ENCODE results near the gene SRPX.

SRPX gene

DNA sequence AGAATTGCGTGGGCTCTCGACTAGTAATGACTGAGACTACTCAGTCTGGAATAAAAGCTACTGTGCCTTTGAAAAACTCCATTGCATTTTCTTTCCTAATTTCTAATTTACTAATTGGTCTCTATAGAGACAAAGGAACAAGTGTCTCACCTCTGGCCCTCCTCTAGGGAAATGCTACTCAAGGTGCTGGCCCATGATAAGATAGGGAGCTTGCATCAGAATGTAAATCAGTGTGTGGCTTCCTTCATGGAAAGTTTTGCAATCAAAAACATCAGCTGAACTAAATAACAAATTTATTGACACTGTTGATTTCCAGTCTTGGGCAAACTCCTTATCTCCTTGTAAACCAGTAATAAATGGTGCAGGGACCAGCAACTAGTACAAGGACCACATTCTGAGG lies 81.8 kb downstream of the SRPX start:
- DNase-seq (ENCODE audit: low read depth in 2 of 2), result no peak

DNA sequence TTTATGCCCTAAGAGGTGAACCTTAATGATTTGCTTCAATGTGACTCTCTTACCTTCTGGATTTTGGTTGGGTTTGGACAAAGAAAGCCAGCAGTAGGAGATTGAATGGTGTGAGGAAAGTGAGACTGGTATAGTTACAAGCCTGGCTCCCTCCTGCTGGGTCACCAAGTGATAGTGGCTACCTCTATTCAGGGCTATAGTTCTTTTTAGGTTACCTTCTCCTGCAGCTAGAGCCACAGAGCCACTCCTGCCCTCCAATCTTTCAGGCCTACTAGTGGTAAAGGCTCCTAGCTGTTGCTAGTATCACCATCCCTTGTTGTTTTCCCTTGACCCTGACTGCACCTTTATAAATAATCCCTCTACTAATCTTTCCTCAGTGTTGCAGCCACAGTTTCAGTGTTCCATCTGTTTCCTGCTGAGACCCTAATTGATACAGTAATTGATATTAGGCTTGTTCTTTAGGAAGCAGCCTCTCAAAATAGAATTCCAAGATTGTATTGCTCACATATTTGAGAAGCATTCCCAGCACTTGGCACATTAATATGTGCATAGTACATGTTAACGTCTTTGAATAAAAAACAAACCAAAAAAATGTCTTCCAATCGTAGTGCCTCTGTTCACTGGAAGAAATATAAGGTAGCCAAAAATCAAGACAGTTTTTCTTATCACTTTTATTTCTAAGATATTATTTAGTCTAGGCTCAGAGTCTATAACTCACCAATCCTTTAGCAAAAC lies 82.3 kb downstream of the SRPX start:
- DNase-seq (ENCODE audit: low read depth in 2 of 2), result no peak

DNA sequence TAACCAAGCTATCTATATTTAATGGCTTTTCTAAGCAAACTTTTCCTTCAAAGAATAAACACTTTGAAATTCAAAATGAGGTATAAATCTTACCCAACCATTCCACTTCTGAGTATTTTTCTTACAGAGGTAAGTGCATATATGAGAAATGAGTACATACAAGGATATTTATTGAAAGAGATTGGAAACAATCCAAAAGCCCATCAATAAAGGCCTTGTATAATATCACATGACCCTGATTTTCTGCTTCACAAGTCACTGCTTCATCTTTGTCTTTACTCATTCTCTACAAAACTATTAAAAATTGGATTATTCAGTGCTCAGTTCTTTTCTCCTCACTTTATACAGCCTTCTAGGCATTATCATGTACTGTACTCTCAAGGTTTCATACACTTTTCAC lies 91.3 kb downstream of the SRPX start:
- DNase-seq (ENCODE audit: low read depth in 2 of 2), result no peak

DNA sequence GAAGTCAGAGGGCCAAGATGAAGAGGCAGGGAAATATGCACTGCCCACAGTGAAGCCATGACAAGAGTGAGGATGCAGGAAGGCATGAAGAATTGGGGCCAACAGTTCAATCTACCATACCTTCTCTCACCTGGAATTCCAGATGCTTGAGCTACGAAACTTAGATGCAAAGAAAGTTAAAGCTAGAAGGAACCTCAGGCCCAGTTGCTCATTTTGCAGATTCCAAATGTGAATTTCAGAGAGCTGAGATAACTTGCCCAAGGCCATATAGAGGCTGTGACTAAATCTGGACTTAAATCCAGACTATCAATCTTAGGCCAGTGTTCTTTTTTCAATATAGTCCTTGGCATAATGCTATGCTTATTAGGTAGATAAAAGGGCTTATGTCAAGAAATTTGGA lies 92.7 kb downstream of the SRPX start:
- DNase-seq (ENCODE audit: low read depth in 2 of 2), result no peak

DNA sequence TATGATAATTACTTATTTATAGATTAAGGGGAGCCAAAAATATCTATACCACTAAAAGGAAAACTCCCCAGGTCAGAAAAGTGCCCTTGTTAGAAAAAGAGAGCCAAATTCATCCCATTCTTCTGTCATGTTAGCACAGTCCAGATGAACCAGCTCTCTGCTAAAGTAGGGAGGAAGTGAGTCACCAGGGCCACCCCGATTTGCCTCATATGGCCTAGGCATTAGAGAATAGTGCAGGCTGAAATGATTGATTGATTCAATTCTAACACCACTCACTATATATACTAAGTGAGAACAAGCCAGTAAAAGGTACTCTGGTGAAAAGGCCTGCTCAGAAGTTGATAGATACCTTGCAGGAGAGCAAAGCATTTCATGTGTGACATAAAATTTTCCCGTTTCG lies 94.5 kb downstream of the SRPX start:
- no peak for DNase-seq (ENCODE audit: low read depth in 2 of 2)

DNA sequence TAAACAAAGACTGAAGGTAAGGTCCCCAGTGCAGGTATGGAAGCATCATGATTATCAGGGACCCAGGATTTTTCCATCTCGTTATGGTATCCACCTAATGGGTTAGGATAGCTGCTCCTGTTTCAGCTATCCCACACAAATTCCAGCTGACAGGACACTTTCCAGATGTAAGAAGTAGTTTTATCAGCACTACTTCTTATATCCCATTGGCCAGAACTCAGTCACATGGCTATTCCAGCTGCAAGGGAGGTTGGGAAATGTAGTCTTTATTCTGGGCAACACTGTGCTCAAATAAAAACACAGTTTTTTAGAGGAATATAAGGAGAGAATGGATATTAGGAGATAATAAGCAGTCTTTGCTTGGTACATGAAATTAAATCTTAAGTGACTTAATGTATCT lies 96.7 kb downstream of the SRPX start:
- DNase-seq (ENCODE audit: low read depth in 2 of 2), result no peak

DNA sequence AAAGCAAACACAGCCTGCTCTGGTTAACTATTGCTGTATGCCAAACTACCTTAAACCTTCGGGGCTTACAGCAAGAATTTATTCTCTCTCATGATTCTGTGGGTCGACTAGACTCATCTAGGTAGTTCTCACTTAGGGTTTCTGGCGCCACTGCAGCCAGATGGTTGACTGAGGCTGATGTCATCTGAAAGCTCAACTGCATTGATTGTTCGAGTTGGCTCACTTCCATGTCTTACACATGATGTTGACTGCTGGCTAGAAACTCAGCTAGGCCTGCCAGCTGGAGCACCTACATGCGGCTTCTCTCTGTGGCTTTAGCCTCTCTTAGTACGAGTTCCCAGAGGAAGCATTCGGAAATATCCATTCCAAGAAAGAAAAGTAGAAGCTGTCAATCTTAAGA lies 103.2 kb downstream of the SRPX start:
- no peak for DNase-seq (ENCODE audit: low read depth in 2 of 2)

DNA sequence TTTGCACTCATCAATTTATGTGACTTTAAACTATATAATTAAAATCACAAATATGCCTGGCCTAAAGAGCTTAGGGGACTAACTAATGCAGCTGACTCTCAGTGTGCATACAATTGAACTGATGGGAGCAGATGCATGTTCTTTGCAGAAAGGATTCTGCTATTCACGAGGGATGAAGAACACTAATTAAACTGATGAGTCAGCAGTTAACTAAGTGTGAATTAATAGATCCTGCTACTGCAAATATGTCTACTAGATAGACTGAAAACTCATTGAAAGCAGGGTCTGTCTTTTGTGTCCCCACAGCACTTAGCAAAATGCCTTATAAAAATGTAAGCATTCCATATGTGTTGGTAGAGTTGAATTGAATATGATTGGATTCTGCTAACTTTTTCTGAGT lies 104.0 kb downstream of the SRPX start:
- no peak for DNase-seq (ENCODE audit: low read depth in 2 of 2)

DNA sequence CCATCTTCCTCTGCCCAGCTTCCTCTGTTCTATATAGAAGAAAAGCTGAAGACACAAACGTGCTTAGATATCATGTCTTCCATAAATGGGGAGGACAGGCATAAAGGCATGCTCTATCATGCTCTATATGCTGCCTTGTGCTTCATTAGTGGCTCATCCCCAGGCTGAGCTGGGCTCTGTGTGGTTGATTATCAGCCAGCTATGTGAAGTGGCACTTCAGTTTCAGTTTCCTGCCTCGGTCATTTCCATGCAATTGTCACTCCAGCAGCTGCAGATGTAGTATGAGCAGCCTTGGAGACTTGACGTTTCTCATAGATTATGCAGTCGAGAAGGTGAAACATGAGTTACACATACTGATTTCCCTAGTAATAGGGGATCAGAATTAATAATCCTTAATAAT lies 108.1 kb downstream of the SRPX start:
- no peak for DNase-seq (ENCODE audit: low read depth in 2 of 2)

DNA sequence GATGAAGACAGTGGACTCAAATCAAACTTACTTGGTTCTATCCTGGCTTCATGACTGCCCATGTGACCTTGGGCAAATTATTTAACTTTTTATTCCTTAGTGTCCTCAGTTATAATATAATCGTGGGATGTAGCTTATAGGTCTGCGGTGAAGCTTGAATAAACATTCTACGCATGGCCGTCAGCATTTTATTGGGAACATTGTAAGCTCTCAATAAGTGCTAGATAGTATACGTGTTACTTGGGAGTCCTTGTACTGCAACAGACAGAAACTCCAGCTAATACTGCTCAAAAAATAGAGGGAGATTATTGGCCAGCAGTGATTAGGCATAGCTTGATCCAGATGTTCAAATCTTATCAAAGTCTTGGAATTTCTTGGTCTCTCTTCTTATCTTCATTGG lies 109.5 kb downstream of the SRPX start:
- no peak for DNase-seq (ENCODE audit: low read depth in 2 of 2)

DNA sequence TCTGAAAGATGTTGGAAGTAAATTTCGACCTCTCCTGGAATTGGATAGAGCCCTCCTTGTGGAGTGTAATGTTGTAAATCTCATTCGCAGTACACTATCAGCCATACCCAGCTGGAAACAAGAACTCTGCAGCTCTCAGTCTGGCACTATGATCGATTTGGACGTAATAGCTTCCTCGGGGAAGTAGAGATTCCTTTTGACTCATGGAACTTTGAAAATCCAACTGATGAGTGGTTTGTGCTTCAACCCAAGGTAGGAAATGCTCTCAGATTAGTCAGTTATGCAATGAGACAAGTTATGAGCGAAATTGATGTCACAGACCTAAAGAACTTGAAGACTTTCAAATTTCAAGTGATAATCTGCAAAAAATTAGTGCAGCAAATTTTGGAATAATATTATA lies 110.4 kb downstream of the SRPX start:
- DNase-seq (ENCODE audit: low read depth in 2 of 2), result no peak

DNA sequence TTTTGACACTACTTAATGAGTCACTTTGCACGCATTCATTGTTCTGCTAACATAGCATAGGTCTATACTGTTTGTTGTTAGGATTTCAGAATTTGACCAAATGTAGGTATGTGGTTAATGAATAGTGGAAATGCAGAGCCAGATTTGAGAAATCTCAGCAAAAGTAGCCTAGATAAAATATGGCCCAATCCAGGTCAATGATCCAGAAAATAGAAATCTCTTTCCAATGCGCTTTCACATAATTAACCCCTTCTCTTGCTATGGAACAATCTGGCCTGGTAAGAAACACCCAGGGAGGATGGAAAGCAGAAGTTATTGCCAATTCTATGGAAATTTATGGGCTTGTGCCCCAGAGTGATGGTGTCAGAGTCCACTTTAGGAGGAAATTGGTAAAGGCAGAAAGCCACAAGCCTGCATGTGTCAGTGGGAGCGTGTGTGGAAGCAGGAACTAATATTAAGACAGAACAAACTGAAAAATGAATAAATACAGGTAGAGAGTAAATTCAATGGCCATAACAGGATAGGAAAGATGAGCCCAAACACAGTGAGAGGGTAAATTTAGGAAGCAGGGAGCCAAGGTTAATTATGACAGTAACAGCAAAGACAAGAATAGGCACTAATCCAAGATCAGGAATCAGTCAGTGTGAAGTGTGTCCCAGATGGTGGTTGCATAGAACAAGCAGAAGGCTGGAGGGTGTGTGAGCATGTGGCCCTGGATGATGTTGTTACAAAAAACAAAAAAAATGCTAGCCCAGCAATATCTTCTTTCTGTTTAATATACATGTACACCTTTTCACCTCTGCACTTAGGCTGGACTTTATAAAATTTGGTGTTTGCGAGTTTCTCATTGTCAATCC lies 111.4 kb downstream of the SRPX start:
- DNase-seq (ENCODE audit: low read depth in 2 of 2), result no peak

DNA sequence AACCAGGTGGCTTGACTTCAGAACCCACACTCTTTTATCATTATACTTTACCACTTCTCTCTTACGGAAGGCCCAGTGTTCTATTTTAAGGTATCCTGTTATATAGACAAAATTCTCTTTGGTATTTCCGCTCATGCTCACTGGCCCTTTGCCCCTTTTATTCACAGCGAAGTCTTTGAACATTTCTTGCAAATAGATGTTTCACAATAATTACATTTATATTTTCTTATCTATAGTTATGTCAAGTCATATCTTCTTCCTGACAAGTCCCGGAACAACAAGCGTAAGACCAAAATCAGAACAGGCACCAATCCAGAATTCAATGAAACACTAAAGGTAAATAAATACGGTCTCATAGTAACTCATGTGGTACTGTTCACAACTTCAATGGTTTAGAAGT lies 112.3 kb downstream of the SRPX start:
- no peak for DNase-seq (ENCODE audit: low read depth in 2 of 2)

DNA sequence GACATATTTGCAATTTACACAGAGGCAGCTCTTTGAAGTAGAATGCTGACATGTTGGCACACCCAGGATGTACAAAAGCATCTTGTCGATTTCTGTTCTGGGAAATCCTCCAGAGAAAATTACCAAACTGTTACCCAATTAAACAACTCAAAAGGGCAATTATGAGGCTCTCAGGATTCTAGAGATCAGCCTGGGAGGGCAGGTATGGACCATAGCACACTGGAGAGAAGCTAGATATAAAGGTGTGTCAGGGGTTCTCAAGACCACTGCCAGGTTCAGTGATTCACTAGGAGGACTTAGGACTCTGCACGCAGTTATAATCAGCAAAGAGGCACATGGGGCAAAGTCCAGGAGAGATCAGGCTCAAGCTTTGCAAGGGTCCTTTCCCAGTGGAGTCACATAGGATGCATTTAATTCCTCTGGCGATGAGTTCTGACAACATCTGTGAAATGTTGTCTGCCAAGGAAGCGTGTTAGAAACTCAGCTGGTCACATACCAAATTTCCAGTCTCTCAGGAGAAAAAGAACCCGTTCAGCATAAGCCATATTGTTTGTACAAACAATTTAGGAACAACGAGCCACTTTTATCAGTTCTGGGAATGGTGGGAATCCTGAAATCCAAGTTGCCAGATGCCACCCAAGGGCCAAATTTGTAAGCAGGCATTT lies 113.5 kb downstream of the SRPX start:
- DNase-seq (ENCODE audit: low read depth in 2 of 2), result no peak

DNA sequence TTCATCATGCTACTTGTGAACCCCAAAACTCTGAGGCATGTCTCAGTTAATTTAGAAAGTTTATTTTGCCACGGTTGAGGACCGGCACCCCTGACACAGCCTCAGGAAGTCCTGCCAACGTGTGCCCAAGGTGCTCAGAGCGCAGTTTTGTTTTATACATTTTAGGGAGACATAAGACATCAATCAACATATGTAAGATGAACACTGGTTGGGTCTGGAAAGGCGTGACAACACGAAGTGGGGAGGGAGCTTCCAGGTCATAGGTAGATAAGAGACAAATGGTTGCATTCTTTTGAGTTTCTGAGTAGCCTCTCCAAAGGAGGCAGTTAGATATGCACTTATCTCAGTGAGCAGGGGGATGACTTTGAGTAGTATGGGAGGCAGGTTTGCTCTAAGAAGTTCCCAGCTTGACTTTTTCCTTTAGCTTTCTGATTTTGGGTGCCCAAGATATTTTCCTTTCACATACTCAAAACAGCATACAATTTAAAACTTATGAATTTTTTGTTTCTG lies 115.4 kb downstream of the SRPX start:
- DNase-seq (ENCODE audit: low read depth in 2 of 2), result no peak

DNA sequence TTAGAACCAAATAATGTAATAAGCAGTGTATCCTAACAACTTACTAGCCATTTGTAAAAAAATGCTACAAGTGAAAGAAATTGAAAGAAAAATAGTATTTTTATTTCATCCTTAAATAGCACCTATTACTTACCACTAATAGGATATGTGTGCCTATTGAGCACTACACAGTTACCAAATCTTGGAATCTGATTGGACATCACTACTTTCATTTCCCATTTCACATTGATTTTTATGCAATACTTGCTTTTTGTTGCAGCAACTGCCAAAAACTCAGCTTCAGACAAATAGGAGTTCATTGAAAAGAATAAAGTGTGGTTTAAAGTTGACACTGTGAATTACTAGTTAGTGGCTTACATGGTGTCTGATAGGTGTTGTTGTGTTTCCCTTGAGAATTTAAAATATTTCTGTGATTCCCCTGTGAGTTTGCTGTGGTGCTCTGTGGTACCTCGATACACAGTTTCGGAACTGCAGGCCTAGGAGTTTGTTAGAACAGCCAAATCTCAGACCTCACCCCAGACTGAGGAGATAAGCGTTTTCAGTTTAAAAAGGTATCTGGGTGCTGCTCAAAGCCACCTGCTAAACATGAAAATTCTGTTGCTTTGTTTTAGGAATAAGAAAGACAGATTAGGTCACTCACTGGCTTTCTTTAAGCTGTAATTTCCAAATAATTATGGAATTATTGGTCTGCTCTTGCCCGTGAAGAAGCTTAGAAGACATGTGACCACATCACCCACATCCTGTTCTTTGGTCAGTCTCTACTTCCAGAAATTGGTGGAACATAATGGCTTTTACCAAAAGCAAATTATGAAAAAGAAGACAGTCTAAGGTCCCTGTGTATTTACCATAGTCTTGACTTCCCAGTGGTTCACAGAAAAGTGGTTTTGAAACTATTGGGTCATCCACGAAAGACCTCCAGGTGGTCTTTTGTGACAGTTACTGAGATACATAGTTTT lies 116.5 kb downstream of the SRPX start:
- DNase-seq (ENCODE audit: low read depth in 2 of 2), result no peak

DNA sequence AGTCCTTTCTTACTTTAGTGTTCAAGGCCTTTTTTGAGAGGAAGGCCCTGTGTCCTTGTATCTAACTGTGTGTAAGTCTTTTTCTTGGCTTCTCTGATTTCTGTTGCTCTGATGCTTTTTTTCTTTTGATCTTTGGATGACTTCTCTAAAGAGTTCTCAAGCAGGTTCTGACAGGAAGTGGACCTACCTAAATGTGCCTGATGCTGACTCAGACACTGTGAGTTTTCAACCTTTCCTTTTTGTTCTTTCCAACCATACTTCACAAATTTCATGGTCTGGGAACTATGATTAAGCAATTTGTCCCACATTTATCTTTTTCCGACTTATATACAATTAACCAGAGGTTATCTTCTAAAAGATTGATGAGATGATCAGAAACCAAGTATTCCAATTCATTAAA lies 117.8 kb downstream of the SRPX start:
- no peak for DNase-seq (ENCODE audit: low read depth in 2 of 2)

DNA sequence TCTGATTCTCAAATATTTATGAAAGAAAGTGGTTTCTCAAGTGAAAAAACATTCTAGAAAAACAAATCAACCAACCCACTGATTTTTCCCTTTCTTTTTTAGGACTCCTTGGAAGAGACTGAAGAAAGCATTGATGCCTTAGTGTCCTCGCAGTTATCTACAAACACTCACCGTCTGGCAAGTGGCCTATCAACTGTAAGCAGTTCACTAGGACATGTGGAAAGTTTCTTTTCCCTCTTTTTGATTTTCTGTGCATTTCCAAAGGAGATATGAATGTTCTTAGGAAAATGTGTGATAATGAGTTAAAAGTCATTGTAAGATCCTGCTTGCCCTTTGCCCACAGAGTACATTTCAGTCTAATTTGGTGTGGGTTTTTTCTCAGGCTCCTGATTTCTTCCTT lies 118.4 kb downstream of the SRPX start:
- DNase-seq (ENCODE audit: low read depth in 2 of 2), result no peak

DNA sequence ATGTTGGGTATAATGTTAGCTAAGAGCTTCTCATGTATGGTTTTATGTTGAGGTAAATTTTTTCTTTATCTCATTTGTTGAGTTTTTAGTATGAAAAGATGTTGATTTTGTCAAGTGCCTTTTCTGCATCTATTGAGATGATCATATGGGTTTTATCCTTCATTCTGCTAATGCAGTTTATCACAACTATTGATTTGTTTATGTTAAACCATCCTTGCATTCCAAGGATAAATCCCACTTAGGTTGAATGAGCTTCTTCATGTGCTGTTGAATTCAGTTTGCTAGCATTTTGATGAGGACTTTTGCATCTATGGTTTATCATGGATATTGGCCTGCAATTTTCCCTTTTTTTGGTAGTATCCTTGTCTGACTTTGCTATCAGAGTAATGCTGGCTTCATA lies 121.0 kb downstream of the SRPX start:
- DNase-seq (ENCODE audit: low read depth in 2 of 2), result no peak
